GM21825 (cell line): ENCODE results near the gene HS6ST3.

Experiments used
- ATAC-seq: cut with Tn5 transposase; IDR thresholded peaks from one replicate; pipeline ENCODE4 v1.9.1; 2021; ENCODE audit warnings: mild to moderate bottlenecking, moderate library complexity; ENCODE audit not compliant: unreplicated experiment

Gene HS6ST3

GRCh38 chr13:96700657-96701056 lies 610.8 kb downstream of the HS6ST3 start:
- no peak for ATAC-seq

DNA sequence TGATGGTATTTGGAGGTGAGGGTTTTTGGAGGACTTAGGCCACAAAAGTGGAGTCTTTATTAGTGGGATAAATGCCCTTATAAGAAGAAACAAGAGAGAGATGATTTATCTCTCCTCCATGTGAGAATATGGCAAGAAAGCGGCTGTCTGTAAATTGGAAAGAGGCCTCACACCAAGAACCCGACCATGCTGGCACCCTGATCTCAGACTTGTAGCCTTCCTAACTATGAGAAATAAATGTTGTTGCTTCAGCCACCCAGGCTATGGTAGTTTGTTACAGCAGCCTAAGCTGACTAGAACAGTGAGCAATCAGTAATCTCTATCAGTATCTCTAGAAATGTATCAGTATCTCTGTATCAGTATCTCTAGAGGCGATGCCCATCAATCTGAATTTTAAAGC lies 617.2 kb downstream of the HS6ST3 start:
- no peak for ATAC-seq

DNA sequence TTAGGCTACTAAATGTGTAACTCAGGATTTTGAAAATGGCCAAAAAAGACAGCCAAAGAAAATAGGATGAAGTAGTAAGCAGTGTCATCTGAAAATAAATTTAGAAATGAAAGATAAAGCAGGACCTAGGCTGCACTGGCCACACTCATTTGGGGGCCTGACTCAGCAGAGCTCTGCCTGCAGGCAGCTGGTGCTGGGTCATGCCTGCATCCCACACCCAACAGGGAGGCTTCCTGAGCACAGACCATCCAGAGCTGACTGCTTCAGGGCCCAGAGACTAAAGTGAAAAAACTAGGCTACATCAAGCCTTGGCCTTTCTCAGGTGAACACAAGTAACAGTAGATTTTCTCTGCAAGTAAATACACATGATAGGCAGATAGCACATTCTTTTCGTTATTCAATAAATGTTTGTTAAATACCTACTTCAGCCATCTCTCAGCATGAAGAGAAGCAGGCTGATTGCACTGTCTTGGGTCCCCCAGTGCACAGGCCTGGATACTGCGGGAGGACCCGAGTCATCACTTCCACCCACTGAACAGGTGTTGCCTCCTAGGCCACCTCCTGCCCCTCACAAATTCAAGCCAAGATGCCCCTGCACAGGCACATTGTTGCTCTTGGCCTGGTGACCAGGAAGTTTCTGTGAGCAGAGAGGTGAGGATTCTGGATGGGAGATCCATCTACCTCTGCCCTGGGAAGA lies 620.4 kb downstream of the HS6ST3 start:
- ATAC-seq = no peak

DNA sequence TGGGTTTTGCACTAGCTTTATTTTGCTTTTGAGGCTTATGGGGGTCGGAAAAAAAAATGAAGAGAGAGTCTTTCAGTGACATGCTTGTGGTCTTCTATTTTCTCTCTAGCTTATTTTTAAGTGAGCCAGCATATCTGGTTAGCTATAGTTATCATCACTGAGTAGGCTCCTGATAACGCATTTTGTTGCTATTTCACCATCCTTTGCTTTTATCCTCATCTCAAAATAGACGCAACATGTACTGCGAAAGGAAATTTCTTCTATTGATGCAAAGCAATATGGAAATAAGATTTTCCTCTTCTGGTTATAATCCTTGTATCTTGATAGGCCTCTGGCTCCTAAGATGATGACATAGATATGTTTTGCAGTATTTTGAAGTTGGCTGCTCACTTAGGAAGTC lies 630.5 kb downstream of the HS6ST3 start:
- ATAC-seq = no peak

DNA sequence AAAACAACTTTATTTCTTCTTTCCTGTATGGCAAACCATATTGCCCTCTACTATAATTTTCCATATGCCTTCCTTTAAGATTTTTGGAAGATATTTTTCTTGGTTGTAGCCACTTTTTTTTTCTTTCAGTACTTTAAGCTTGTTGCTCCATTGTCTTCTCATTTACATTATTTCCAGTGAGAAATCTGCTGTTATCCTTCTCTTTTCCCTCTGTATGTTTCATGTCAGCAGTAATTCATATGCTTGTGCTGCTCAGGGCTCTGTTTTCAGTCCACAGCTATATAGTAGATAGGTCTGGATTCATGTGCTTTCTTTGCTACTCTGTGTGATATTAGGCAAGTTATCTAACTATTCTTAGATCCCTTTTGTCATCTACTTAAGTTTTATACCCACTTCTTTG lies 636.7 kb downstream of the HS6ST3 start:
- ATAC-seq = no peak

- ATAC-seq = no peak
Observed at GRCh38 chr13:96728463-96728862, 638.6 kb downstream of the HS6ST3 start.

DNA sequence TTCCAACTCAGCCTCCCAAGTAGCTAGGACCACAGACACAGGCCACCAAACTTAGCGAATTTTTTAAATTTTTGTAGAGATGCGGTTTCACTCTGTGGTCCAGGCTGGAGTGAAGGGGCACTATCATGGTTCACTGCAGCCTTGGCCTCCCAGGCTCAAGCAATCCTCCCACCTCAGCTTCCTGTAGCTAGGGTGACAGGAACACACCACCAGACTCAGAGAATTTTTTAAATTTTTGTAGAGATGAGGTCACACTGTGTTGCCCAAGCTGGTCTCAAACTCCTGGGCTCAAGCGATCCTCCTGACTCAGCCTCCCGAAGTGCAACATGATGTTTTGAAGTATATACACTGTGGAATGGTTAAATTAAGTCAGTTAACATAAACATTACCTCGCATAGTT lies 640.8 kb downstream of the HS6ST3 start:
- ATAC-seq = no peak

- no peak for ATAC-seq
Observed at GRCh38 chr13:96734499-96734898, 644.6 kb downstream of the HS6ST3 start.

GRCh38 chr13:96741779-96742178 lies 651.9 kb downstream of the HS6ST3 start:
- ATAC-seq = no peak

DNA sequence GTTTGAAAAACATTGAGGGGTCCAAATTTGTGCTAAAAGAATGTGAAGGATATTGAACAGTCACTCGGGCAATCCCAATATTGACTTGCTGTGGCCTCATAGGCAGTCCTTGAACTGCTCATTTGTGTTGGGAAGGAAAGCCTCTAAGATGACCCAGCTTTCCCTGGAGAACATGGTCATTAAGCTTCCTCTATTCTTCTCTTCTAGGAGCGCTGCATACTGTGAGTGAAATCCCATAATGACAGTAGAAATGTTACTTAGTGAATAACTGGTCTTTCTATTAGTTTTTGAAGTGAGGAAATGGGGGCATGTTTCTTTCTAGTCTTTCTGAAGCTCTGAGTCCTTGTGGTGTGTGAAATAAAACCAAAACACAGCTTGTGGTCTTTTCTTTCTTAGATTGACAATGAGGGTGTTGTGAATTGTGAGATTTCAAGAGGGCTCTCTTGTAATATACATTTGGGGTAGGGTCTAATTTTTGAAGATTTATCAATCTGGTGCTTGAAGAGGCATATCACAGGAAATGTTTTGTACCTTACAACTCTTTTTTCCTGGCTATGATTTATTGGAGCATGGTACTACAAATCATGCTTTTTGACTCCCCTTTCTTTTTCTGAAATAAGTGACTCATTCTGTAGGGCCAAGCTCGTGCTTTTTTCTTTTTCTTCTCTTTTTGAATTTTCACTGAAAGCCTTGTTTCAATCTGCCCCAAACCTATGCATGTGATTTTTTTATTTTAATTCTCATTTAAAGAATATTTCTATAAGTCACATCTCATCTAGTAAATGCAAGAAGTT lies 653.6 kb downstream of the HS6ST3 start:
- ATAC-seq = no peak

- no peak for ATAC-seq
Observed at GRCh38 chr13:96744367-96745331, 654.7 kb downstream of the HS6ST3 start.

GRCh38 chr13:96746886-96747285 lies 657.0 kb downstream of the HS6ST3 start:
- ATAC-seq = no peak

DNA sequence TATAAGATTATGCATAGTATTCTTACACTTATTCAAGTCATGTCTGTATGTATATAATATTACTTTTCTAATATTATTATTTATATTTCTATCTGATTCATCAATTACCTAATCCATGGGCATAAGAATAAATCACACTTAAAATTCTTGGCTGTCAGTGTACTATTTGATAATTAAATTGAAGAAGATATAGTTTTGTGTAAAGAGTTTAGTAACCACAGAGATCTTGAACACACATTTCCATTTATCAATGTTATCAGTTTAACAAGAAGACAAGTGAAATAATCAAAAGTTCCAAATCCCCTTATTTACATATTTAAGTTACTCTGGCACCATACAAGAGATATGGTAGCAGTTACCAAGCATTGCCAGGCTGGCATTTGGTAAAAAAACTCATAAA lies 659.9 kb downstream of the HS6ST3 start:
- ATAC-seq = no peak

DNA sequence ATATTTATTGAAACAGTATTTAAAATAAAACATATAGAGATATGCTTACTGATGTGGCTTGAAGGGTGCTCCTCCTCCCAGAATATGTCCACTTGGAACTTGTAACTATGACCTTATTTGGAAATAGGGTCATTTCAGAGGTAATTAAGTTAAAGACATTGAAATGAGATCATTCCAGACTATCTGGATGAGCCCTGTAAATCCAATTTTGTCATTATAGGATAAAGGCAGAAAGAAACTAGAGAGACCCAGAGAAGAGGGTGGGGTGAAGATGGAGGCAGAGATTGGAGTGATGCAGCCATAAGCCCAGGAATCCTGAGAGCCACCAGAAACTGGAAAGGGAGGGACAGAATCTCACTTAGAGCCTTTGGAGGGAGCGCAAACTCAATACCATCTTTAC lies 661.2 kb downstream of the HS6ST3 start:
- ATAC-seq = no peak

DNA sequence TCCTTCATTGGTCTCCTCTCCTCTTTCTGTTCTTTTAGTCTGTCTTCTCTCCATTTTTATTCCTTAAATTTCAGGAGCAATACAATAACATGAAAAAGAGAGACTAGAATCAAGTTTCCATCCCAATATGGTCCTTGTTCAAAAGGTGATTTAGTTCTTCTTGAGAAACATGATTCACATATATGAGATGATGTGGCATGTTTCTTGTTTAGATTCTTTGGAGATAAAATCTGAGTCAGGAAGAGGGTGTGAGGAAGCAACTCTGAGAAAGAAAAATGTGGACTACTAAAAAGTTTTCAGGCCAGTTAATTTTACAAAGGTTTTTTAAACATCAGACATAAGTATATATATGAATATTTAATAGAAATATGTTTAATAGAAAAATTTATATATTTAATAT lies 673.0 kb downstream of the HS6ST3 start:
- no peak for ATAC-seq

DNA sequence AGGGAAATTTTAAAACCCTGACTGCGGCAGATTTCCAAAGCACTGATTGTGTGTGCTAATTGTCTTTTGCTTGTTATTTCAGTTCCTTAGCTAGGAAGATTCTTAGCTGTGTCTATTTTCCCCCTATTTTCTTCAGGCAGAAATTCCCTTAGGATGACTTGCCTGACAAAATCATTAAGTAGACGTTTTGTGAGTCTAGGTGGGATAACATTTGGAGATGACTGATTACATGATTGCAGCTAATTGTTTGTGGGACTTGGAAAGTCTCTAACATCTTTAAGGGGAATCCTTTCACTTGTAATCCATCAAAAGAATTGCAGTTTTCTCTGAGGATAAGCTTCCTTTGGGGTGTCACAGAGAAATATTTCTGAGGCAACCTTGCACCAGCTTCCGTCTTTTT lies 676.4 kb downstream of the HS6ST3 start:
- no peak for ATAC-seq

GRCh38 chr13:96768524-96768923 lies 678.6 kb downstream of the HS6ST3 start:
- ATAC-seq = no peak

DNA sequence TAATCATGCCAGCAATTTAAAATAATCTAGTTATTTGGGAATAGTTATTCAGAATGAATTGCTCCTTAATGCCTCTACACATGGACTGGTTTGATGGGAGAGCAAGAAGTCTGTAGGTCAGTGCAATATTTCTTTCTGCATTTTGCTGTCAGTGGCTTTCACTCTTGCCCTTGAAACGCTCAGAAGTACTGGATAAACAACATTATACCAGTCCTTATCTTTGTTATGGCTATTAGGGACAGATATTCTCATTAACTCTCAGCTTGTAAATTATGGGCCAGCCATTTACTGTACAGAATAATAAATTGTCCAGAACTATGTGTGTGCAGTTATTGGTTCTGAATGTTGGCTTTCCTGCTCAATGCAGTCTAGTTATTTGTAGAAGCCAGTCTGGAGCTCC lies 680.0 kb downstream of the HS6ST3 start:
- ATAC-seq = no peak

DNA sequence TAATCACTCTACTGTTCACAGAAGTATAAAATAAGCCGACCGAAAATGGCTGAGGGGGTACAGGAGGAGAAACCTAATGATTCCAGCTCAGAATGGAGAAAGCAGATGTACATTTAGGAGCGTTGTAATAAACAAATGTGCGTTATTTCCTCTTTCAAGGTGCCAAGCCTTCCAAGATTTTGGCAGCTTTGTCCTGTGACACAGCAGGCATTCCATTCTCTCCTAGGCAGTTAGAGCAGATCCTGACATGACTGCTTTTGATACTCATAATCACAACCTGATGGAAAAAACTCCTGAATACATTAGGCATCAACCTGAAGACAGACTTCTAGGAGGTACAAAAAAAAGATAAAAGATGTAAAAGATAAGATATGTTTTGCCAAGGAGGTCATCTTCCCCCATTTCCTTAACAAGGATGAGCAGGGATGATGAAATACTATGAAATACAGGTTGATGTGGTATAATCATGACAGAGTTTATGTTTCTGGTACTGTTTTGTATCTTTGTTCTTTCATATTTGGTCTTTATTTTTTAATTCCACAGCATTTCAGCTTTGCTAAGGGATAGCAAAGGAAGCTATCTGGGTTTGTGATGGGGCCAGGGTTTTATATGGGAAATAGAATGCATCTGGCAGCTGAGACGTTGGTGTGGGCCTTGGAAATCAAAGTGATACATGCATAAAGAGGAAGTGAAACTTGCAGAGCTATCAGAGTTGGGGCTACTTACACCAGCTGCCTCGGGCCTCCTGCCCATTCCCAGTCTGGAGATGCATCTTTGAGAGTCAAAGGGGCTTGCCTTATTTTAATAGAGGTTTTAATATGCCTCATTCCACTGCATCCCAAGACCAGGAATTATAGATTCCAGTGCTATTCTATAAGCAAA lies 681.8 kb downstream of the HS6ST3 start:
- peak; percentile 70 for ATAC-seq

DNA sequence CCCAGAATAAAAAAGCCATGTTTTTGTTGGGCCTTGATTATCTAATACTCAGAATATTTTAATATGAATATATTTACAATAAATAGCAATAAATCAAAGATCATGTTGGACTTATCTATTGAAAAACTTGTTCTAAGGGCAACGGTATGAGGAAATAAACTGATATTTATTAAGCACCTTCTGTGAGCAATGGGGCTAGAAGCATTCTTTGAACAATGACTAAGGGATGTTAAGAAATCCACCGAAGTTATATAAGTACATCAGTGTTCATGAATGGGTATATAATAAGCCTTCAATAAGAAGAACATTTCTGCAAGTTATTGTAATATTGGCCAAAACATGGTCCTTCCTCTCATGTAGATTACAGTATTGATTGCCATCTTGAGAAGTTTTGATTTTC lies 682.5 kb downstream of the HS6ST3 start:
- ATAC-seq = no peak
